ENCODE data around the gene INSIG1. TPM values are rescaled to one million over a fixed set of nuclear protein-coding genes. Genes with fewer than 3 reads are reported as not detected.

INSIG1 gene
- total and polyA plus RNA-seq, 2 donors (not counting 3 experiments of a cell fraction or from before 2014, with no cell fraction given), result 79.3 to 102 TPM

- no peak for FAIRE-seq
- TF ChIP-seq CTCF (IDR thresholded peaks at IDR 0.05; ENCODE audit: extremely low read depth in 1 of 2, insufficient read depth in 1 of 2, low read depth in 1 of 2, low read length in 2 of 2), result no peak
- TF ChIP-seq MAX (IDR thresholded peaks at IDR 0.05; ENCODE audit: insufficient read depth, insufficient read length), result no peak
- no peak for TF ChIP-seq POLR2AphosphoS5 (IDR thresholded peaks at IDR 0.05; ENCODE audit: insufficient read depth, low read depth, low read length)
- TF ChIP-seq GATA2 (IDR thresholded peaks at IDR 0.05; ENCODE audit: insufficient read depth, insufficient read length, low read depth, low read length), result no peak
- TF ChIP-seq MYC (IDR thresholded peaks at IDR 0.05; ENCODE audit: low read depth, low read length), result no peak
- no peak for TF ChIP-seq EZH2 (IDR thresholded peaks at IDR 0.05; ENCODE audit: borderline replicate concordance, low read depth, low read length, severe bottlenecking)
- no peak for TF ChIP-seq POLR2A (IDR thresholded peaks at IDR 0.05; ENCODE audit: low read depth, low read length)
- Histone ChIP-seq H3K4me3 (replicated peaks in 1 of 3; ENCODE audit: insufficient read depth in 1 of 3, low read depth in 1 of 3, low read length in 3 of 3) (no peak overlapping the region), H3K79me2 (ENCODE audit: control insufficient read depth, insufficient read depth, low read length) (no peaks in the 10 kb centered on the region), H3K9me1 (replicated peaks; ENCODE audit: control insufficient read depth, extremely low read depth, insufficient read depth, low read length) (no peaks in the 10 kb centered on the region), H3K27ac (ENCODE audit: insufficient read depth, low read depth, low read length) (no peak overlapping the region), H3K4me1 (ENCODE audit: control insufficient read depth, extremely low read depth, insufficient read depth, low read length) (peaks cover 15% of the 10 kb centered on the region), H2AFZ (ENCODE audit: low read depth, low read length) (no peak overlapping the region), H4K20me1 (replicated peaks; ENCODE audit: control insufficient read depth, extremely low read depth, insufficient read depth, low read length) (no peaks in the 10 kb centered on the region), H3K9me3 (replicated peaks; ENCODE audit: control insufficient read depth, insufficient read depth, low read length) (no peaks in the 10 kb centered on the region), H3K27me3 (ENCODE audit: control insufficient read depth in 2 of 2, insufficient read depth in 2 of 2, low read length in 2 of 2) (no peaks in the 10 kb centered on the region), H3K9ac (replicated peaks; ENCODE audit: extremely low read depth, insufficient read depth, low read length) (no peak overlapping the region), H3K4me2 (ENCODE audit: insufficient read depth, low read length) (no peak overlapping the region), H3K36me3 (ENCODE audit: control insufficient read depth in 2 of 2, extremely low read depth in 1 of 2, insufficient read depth in 2 of 2, low read length in 2 of 2) (no peaks in the 10 kb centered on the region)
- dilution Hi-C loops (cut with MboI; ENCODE audit: extremely low pct_ligation_motif_present, low sequenced_read_pairs) (no loop called here), intact Hi-C loops (cut with micrococcal nuclease) (no loop called here)
- BruUV-seq (replicated peaks), result no TSS peak
- DNase-seq (ENCODE audit: low read depth, low spot score), result no peak
- ChIA-PET CTCF (no interaction called here), POLR2A (no interaction called here)
Measured at GRCh38 chr7:155288055-155288454, 9.6 kb upstream of the INSIG1 start.
